Natural killer cell (primary cell): ENCODE results near the gene ZNF444. TPM values are rescaled to one million over a fixed set of nuclear protein-coding genes. Genes with fewer than 3 reads are reported as not detected.

Source experiments
- ATAC-seq, 3 donors: fragments of 150-1000 bp in 2 of 3; fragments of 200-7000 bp in 1 of 3; cut with Tn5 transposase; 1 replicate in 1 of 3; 2 replicates in 2 of 3; pipeline ENCODE4 v1.10.0; 2021; ENCODE audit warnings: mild to moderate bottlenecking in 2 of 3, moderate library complexity in 2 of 3
- DNase-seq, 2 donors: peaks; one replicate each; pipeline versions ENCODE4 v3.0.0 to v3.0.0-alpha.2; 2013 to 2021; ENCODE audit warnings: mixed read lengths in 1 of 2
- H3K27ac ChIP-seq: one replicate; pipeline ENCODE4 v1.5.1; 2013; ENCODE audit warnings: mild to moderate bottlenecking, low read length
- H3K27me3 ChIP-seq: one replicate; pipeline ENCODE4 v1.6.1; 2013; ENCODE audit warnings: low read length; ENCODE audit not compliant: control insufficient read depth, insufficient read depth
- H3K36me3 ChIP-seq: one replicate; pipeline ENCODE4 v1.6.1; 2013; ENCODE audit warnings: low read length; ENCODE audit not compliant: control insufficient read depth, insufficient read depth
- H3K4me1 ChIP-seq: one replicate; pipeline ENCODE4 v1.6.1; 2013; ENCODE audit warnings: low read length; ENCODE audit not compliant: control insufficient read depth, insufficient read depth
- H3K4me3 ChIP-seq: one replicate; pipeline ENCODE4 v1.5.1; 2013; ENCODE audit warnings: low read length
- H3K9me3 ChIP-seq: one replicate; pipeline ENCODE4 v1.6.1; 2013; ENCODE audit warnings: low read length; ENCODE audit not compliant: control insufficient read depth, insufficient read depth
- H3K27ac Mint-ChIP-seq, 2 donors: one replicate each; pipeline ENCODE4 v1.8.0; 2022; ENCODE audit warnings: mild to moderate bottlenecking in 2 of 2, mixed read lengths in 2 of 2, moderate library complexity in 1 of 2
- H3K27me3 Mint-ChIP-seq, 2 donors: one replicate each; pipeline ENCODE4 v1.8.0; 2022; ENCODE audit warnings: low read depth in 2 of 2, mixed read lengths in 2 of 2
- H3K36me3 Mint-ChIP-seq: one replicate; pipeline ENCODE4 v1.8.0; 2022; ENCODE audit warnings: mixed read lengths
- H3K4me1 Mint-ChIP-seq, 2 donors: one replicate each; pipeline ENCODE4 v1.8.0; 2022; ENCODE audit warnings: mixed read lengths in 2 of 2
- H3K4me3 Mint-ChIP-seq: one replicate; pipeline ENCODE4 v1.8.0; 2022; ENCODE audit warnings: mild to moderate bottlenecking, moderate library complexity, mixed read lengths
- H3K9me3 Mint-ChIP-seq, 2 donors: one replicate each; pipeline ENCODE4 v1.8.0; 2022; ENCODE audit warnings: mixed read lengths in 2 of 2
- WGBS: methylation state at CpG from one replicate; pipeline ENCODE4 v1.1.7; 2013; ENCODE audit warnings: missing lambda C conversion rate; ENCODE audit not compliant: insufficient coverage; 5-methylcytosine and 5-hydroxymethylcytosine counted together
- intact Hi-C: fragments of 100-400 bp; cut with micrococcal nuclease; formaldehyde crosslinking; loops from one replicate; pipeline ENCODE4 v1.14.2; 2022
- total RNA-seq, 4 donors: library from RNA; stranded (reverse); fragments of 120-200 nt in 1 of 4; gene quantifications; one replicate each; pipeline versions ENCODE4 v1.2.3 to v1.2.4, GENCODE V29; 2013 to 2022
- TF ChIP-seq, protein P1 (sequence below): fragments of 200-600 bp; IDR thresholded peaks from one replicate; pipeline ENCODE4 v1.8.0; 2022; ENCODE audit warnings: antibody characterized with exemption

The ZNF444 gene
- total RNA-seq, 3 donors from 2014 or later (not counting 1 experiment from before 2014, with no cell fraction given) = 14.5 to 21.9 (median 16.7) TPM

DNA sequence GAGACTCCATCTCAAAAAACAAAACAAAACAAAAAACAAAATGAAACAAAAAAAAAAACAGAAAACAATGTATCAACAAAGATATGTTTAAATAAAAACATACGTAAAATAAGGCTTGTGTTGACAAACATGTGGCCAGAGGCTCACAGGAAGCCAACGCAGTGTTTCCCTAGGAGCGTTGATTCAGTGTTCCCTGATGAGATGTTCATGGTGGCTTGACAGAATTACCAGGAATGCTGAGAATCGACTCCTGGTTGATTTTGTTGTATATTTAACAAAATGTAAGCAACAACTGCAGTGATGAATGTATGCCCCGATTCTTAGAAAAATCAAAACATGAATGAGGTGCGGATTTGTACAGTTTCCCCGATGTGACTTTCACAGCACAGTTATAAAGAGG lies 11.1 kb upstream of the ZNF444 start:
- Mint-ChIP-seq H3K9me3 (no peaks in the 10 kb centered on the region), H3K27me3 (no peaks in the 10 kb centered on the region), H3K36me3 (no peaks in the 10 kb centered on the region), H3K27ac (no peak overlapping the region), H3K4me1 (no peaks in the 10 kb centered on the region), H3K4me3 (no peak overlapping the region)
- WGBS = 90% methylated on average over 7 of the region's 7 CpGs
- H3K4me1 ChIP-seq = peaks cover 6% of the 10 kb centered on the region
- H3K4me3 ChIP-seq = no peak overlapping the region
- H3K27me3 ChIP-seq = no peaks in the 10 kb centered on the region
- TF ChIP-seq, protein P1, sequence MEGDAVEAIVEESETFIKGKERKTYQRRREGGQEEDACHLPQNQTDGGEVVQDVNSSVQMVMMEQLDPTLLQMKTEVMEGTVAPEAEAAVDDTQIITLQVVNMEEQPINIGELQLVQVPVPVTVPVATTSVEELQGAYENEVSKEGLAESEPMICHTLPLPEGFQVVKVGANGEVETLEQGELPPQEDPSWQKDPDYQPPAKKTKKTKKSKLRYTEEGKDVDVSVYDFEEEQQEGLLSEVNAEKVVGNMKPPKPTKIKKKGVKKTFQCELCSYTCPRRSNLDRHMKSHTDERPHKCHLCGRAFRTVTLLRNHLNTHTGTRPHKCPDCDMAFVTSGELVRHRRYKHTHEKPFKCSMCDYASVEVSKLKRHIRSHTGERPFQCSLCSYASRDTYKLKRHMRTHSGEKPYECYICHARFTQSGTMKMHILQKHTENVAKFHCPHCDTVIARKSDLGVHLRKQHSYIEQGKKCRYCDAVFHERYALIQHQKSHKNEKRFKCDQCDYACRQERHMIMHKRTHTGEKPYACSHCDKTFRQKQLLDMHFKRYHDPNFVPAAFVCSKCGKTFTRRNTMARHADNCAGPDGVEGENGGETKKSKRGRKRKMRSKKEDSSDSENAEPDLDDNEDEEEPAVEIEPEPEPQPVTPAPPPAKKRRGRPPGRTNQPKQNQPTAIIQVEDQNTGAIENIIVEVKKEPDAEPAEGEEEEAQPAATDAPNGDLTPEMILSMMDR = no peak
- H3K27ac ChIP-seq = no peak overlapping the region
- intact Hi-C loops = no loop called here
- H3K9me3 ChIP-seq = no peaks in the 10 kb centered on the region
- no peak for DNase-seq
- ATAC-seq = no peak
- H3K36me3 ChIP-seq = no peaks in the 10 kb centered on the region

DNA sequence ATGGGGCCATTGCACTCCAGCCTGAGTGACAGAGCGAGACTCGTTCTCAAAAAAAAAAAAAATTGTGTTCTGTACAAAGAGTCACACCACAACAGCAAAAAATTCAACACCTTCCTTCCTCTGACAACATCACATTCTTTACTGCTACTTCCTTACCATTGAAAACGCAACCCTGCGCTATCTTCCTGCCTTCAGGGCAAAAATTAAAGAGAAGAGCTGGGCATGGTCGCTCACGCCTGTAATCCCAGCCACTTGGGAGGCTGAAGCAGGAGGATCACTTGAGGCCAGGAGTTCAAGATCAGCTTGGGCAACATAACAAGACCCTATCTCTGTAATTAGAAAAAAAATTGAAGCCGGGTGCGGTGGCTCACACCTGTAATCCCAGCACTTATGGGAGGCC lies 9.4 kb upstream of the ZNF444 start:
- H3K27me3 ChIP-seq = no peaks in the 10 kb centered on the region
- no peaks in the 10 kb centered on the region for H3K36me3 ChIP-seq
- ATAC-seq (no peak), DNase-seq (no peak)
- H3K4me3 ChIP-seq = no peak overlapping the region
- 86% methylated on average over 6 of the region's 8 CpGs for WGBS
- H3K27ac ChIP-seq = no peak overlapping the region
- TF ChIP-seq, protein P1 = no peak
- H3K4me1 Mint-ChIP-seq = no peaks in the 10 kb centered on the region
- peaks cover 6% of the 10 kb centered on the region for H3K4me1 ChIP-seq
- no peaks in the 10 kb centered on the region for H3K27me3 Mint-ChIP-seq
- H3K36me3 Mint-ChIP-seq = no peaks in the 10 kb centered on the region
- no peaks in the 10 kb centered on the region for H3K9me3 Mint-ChIP-seq
- H3K9me3 ChIP-seq = no peaks in the 10 kb centered on the region
- H3K4me3 Mint-ChIP-seq = no peak overlapping the region
- intact Hi-C loops = no loop called here
- no peak overlapping the region for H3K27ac Mint-ChIP-seq

DNA sequence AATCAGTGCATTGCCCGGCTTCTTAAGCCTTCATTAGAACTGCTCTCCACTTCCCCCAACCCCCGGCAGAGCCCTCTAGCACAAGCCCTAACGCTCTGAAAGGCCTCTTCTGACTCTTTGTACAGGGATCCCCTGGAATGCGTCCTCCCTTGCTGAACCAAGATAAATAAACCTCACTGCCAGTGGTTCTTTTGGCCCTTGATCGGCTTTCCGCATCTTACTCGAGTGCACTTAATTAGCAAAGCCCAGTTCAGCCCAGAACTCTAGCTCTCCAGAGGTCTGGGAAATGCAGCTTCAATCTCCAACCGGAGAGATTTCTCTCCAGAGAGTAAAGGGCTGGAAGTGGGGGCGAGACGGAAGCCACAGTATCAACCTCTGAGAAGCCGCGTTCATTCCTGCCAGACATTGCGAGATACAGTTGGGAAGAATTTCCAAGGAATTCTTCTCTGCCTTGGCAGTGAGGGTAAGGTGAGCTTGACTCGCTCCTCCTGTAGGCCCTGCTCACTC lies 8.7 kb upstream of the ZNF444 start:
- no peaks in the 10 kb centered on the region for H3K4me1 Mint-ChIP-seq
- Histone ChIP-seq H3K36me3 (no peaks in the 10 kb centered on the region), H3K4me3 (no peak overlapping the region), H3K9me3 (no peaks in the 10 kb centered on the region), H3K27me3 (no peaks in the 10 kb centered on the region), H3K4me1 (peaks cover 6% of the 10 kb centered on the region), H3K27ac (no peak overlapping the region)
- no peak overlapping the region for H3K4me3 Mint-ChIP-seq
- no peaks in the 10 kb centered on the region for H3K36me3 Mint-ChIP-seq
- H3K27me3 Mint-ChIP-seq = no peaks in the 10 kb centered on the region
- TF ChIP-seq, protein P1 = no peak
- ATAC-seq (no peak), DNase-seq (no peak)
- H3K27ac Mint-ChIP-seq = no peak overlapping the region
- H3K9me3 Mint-ChIP-seq = no peaks in the 10 kb centered on the region
- intact Hi-C loops = no loop called here
- whole genome bisulfite sequencing = 90% methylated on average over 14 of the region's 14 CpGs
